ENCODE results near the gene TASOR. TPM values are rescaled to one million over a fixed set of nuclear protein-coding genes. Genes with fewer than 3 reads are reported as not detected.

TASOR gene
- total RNA-seq, 1 donor from 2014 or later, result 65.9 TPM

Other genes starting within 250 kb of the TASOR start
- gene ERC2, start 214.8 kb downstream of the TASOR start, total RNA-seq, result 0.35 and 0.78 TPM in 2 replicates
- gene CCDC66, start 126.1 kb downstream of the TASOR start, total RNA-seq, result 23.4 and 24.3 TPM in 2 replicates
- 2.5 and 2.7 TPM in 2 replicates for gene ARHGEF3, start 118.7 kb upstream of the TASOR start, total RNA-seq